Osteoblast (primary cell): Measurements from ENCODE around the gene MCM10. TPM values are rescaled to one million over a fixed set of nuclear protein-coding genes. Genes with fewer than 3 reads are reported as not detected.

Experiments
- DNase-seq: peaks from one replicate; pipeline ENCODE4 v3.0.0; 2011; ENCODE audit warnings: low spot score, mixed read lengths; ENCODE audit not compliant: insufficient read length; ENCODE audit errors: missing footprints
- H2AFZ ChIP-seq: 2 replicates; pipeline ENCODE4 v1.6.0; 2011; ENCODE audit warnings: mild to moderate bottlenecking, low read length
- H3K27ac ChIP-seq: 2 replicates; pipeline ENCODE4 v1.5.1; 2011; ENCODE audit warnings: mild to moderate bottlenecking, low read depth, low read length, moderate library complexity
- H3K27me3 ChIP-seq: 2 replicates; pipeline ENCODE4 v1.6.0; 2012; ENCODE audit warnings: mild to moderate bottlenecking, control low read depth, inconsistent platforms, low read length, moderate library complexity; ENCODE audit not compliant: insufficient read depth
- H3K36me3 ChIP-seq: 2 replicates; pipeline ENCODE4 v1.5.1; 2011; ENCODE audit warnings: mild to moderate bottlenecking, low read length, control low read depth, moderate library complexity; ENCODE audit not compliant: insufficient read depth
- H3K4me1 ChIP-seq: 2 replicates; pipeline ENCODE4 v1.5.1; 2011; ENCODE audit warnings: mild to moderate bottlenecking, low read length, control low read depth, moderate library complexity; ENCODE audit not compliant: insufficient read depth
- H3K4me2 ChIP-seq: 2 replicates; pipeline ENCODE4 v1.6.0; 2011; ENCODE audit warnings: mild to moderate bottlenecking, low read length; ENCODE audit not compliant: insufficient read depth
- H3K4me3 ChIP-seq: fragments of 200-600 bp; sonication (generic); 3 replicates; pipeline ENCODE4 v1.5.1; 2012; ENCODE audit warnings: mild to moderate bottlenecking, low read length, inconsistent platforms; ENCODE audit not compliant: insufficient read depth
- H3K79me2 ChIP-seq: 2 replicates; pipeline ENCODE4 v1.6.0; 2012; ENCODE audit warnings: mild to moderate bottlenecking, low read length, control low read depth, inconsistent platforms; ENCODE audit not compliant: insufficient read depth
- H3K9me3 ChIP-seq: 2 replicates; pipeline ENCODE4 v1.5.1; 2011; ENCODE audit warnings: low read depth, low read length, control low read depth
- H4K20me1 ChIP-seq: 2 replicates; pipeline ENCODE4 v1.6.0; 2012; ENCODE audit warnings: mild to moderate bottlenecking, low read length, control low read depth; ENCODE audit not compliant: insufficient read depth
- CTCF ChIP-seq: IDR thresholded peaks from 2 replicates; pipeline ENCODE4 v1.5.1; 2011; ENCODE audit warnings: mild to moderate bottlenecking, low read depth, low read length, moderate library complexity; ENCODE audit errors: extremely low read depth
- total RNA-seq: library from RNA; depleted of rRNA; stranded (reverse); fragments of >200 nt; gene quantifications from 2 replicates; pipeline ENCODE4 v1.2.3, GENCODE V29; 2012

The MCM10 gene
- total RNA-seq, 1 donor = 1.4 TPM

- peaks cover 7% of the 10 kb centered on the region for H3K36me3 ChIP-seq
Measured at GRCh38 chr10:13180788-13181187, 19.4 kb downstream of the MCM10 start.

GRCh38 chr10:13182424-13182823 is 21.1 kb downstream of the MCM10 start:
- Histone ChIP-seq H3K27me3 (no peaks in the 10 kb centered on the region), H4K20me1 (no peaks in the 10 kb centered on the region), H3K4me1 (no peaks in the 10 kb centered on the region), H3K79me2 (no peaks in the 10 kb centered on the region), H3K27ac (no peak overlapping the region), H3K4me2 (no peak overlapping the region), H3K4me3 (no peak overlapping the region), H2AFZ (no peak overlapping the region), H3K36me3 (peaks cover 13% of the 10 kb centered on the region), H3K9me3 (no peaks in the 10 kb centered on the region)
- no peak for TF ChIP-seq CTCF
- no peak for DNase-seq

More at GRCh38 chr10:13180788-13181187, 19.4 kb downstream of the MCM10 start:
- no peak for DNase-seq
- no peak overlapping the region for H3K4me3 ChIP-seq
- H3K27ac ChIP-seq = no peak overlapping the region
- no peaks in the 10 kb centered on the region for H4K20me1 ChIP-seq
- H3K4me1 ChIP-seq = no peaks in the 10 kb centered on the region
- no peak overlapping the region for H2AFZ ChIP-seq
- H3K9me3 ChIP-seq = no peaks in the 10 kb centered on the region
- H3K27me3 ChIP-seq = no peaks in the 10 kb centered on the region
- no peak overlapping the region for H3K4me2 ChIP-seq
- no peak for TF ChIP-seq CTCF
- H3K79me2 ChIP-seq = no peaks in the 10 kb centered on the region

GRCh38 chr10:13183625-13184024 is 22.3 kb downstream of the MCM10 start:
- TF ChIP-seq CTCF = no peak
- H3K4me1 ChIP-seq = no peaks in the 10 kb centered on the region
- H3K4me2 ChIP-seq = no peak overlapping the region
- H4K20me1 ChIP-seq = no peaks in the 10 kb centered on the region
- no peaks in the 10 kb centered on the region for H3K27me3 ChIP-seq
- no peaks in the 10 kb centered on the region for H3K9me3 ChIP-seq
- no peaks in the 10 kb centered on the region for H3K79me2 ChIP-seq
- peaks cover 14% of the 10 kb centered on the region for H3K36me3 ChIP-seq
- no peak for DNase-seq
- H2AFZ ChIP-seq = no peak overlapping the region
- no peak overlapping the region for H3K27ac ChIP-seq
- no peak overlapping the region for H3K4me3 ChIP-seq

GRCh38 chr10:13184276-13184675 is 22.9 kb downstream of the MCM10 start:
- no peak overlapping the region for H3K27ac ChIP-seq
- H2AFZ ChIP-seq = no peak overlapping the region
- no peaks in the 10 kb centered on the region for H3K79me2 ChIP-seq
- no peaks in the 10 kb centered on the region for H3K27me3 ChIP-seq
- H4K20me1 ChIP-seq = no peaks in the 10 kb centered on the region
- H3K9me3 ChIP-seq = no peaks in the 10 kb centered on the region
- TF ChIP-seq CTCF = no peak
- peaks cover 14% of the 10 kb centered on the region for H3K36me3 ChIP-seq
- H3K4me3 ChIP-seq = no peak overlapping the region
- DNase-seq = no peak
- no peak overlapping the region for H3K4me2 ChIP-seq
- no peaks in the 10 kb centered on the region for H3K4me1 ChIP-seq
